Astrocyte of the spinal cord (primary cell): ENCODE data around the gene NELFB.

Experiments
- DNase-seq: peaks from one replicate; pipeline ENCODE4 v3.0.0; 2011; ENCODE audit warnings: low read depth, low spot score
- H3K4me3 ChIP-seq: 2 replicates; pipeline ENCODE4 v1.5.1; 2011; ENCODE audit warnings: low read depth, mild to moderate bottlenecking, low read length, moderate library complexity
- CTCF ChIP-seq: IDR thresholded peaks from 2 replicates; pipeline ENCODE4 v1.5.1; 2012; ENCODE audit warnings: low read depth, mild to moderate bottlenecking, low read length, inconsistent platforms
- in situ Hi-C: cut with HindIII; loops from 2 replicates; pipeline ENCODE4 v1.10.0; 2017; ENCODE audit warnings: low sequenced_read_pairs

The NELFB gene

GRCh38 chr9:137298401-137299202 is 43.5 kb downstream of the NELFB start:
- no peak overlapping the region for H3K4me3 ChIP-seq
- DNase-seq = no peak
- in situ Hi-C loops = no loop called here
- no peak for TF ChIP-seq CTCF

- in situ Hi-C loops = no loop called here
- no peak for DNase-seq
- no peak overlapping the region for H3K4me3 ChIP-seq
- TF ChIP-seq CTCF = no peak
These were observed 44.1 kb downstream of the NELFB start for GRCh38 chr9:137299203-137299565.

- H3K4me3 ChIP-seq = no peak overlapping the region
- no peak for TF ChIP-seq CTCF
- DNase-seq = no peak
- in situ Hi-C loops = no loop called here
These were observed 44.8 kb downstream of the NELFB start for GRCh38 chr9:137299938-137300337.

GRCh38 chr9:137300567-137301080 is 45.5 kb downstream of the NELFB start:
- in situ Hi-C loops = no loop called here
- TF ChIP-seq CTCF = no peak
- DNase-seq = peak; percentile 32
- peak overlapping the region; percentile 37 for H3K4me3 ChIP-seq

- TF ChIP-seq CTCF = peak; percentile 8
- peak; percentile 57 for DNase-seq
- peak overlapping the region; percentile 37 for H3K4me3 ChIP-seq
- in situ Hi-C loops = no loop called here
These were observed 46.2 kb downstream of the NELFB start for GRCh38 chr9:137301081-137301947.

GRCh38 chr9:137302118-137302448 is 47.0 kb downstream of the NELFB start, which contains the start of gene NRARP:
TSS of gene NRARP (minus strand) at chr9:137302271. CDS start at chr9:137301928, 343 bp downstream.
- in situ Hi-C loops = no loop called here
- peak within 1 kb of the TSS; percentile 37 for H3K4me3 ChIP-seq
- DNase-seq = peak; percentile 74
- TF ChIP-seq CTCF = no peak
